AG10803 (cell line): ENCODE results near the gene LDAF1.

Experiments
- DNase-seq: peaks from one replicate; pipeline ENCODE4 v3.0.0; 2010; ENCODE audit warnings: low read depth
- H3K4me3 ChIP-seq: 2 replicates; pipeline ENCODE4 v1.5.1; 2011; ENCODE audit warnings: mild to moderate bottlenecking, low read length, control low read depth
- CTCF ChIP-seq: conservative IDR thresholded peaks from 2 replicates; pipeline ENCODE4 v1.5.1; 2011; ENCODE audit warnings: mild to moderate bottlenecking, low read length, control low read depth, inconsistent platforms

LDAF1 gene

GRCh38 chr16:21197621-21198020 lies 39.1 kb downstream of the LDAF1 start:
- H3K4me3 ChIP-seq, result no peak overlapping the region
- TF ChIP-seq CTCF, result no peak
- DNase-seq, result no peak

- no peak for TF ChIP-seq CTCF
- H3K4me3 ChIP-seq, result no peak overlapping the region
- no peak for DNase-seq
These were observed 41.2 kb downstream of the LDAF1 start for GRCh38 chr16:21199607-21200218.

DNA sequence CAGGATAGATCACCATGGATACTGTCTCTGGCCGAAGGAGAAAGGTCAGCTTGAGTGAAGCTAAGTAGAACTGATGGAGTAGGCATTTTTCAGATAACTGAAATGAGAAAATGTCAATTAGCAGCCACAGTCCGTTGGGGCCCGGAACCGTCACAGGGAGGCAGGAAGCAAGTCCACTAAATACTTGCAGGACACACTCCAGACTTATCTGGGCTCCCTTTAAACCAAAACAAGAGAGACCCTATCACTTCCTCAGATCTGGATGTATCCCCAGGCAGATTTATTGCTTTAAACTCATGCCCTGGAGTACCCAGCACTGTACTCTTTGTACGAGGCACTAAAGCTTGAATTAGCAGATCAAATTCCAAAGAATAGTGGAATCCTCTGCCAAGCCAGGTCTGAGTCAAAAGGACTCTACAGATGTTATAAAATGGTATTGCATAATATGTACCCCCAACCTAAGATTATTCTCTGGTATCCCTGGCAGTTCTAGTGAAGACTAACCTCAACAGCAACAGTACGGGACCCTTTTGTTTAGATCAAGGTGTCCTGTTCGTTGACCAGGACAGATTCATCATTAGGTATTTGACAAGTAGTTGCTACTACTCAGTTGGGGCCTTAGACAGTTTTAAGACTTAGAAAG lies 44.8 kb downstream of the LDAF1 start:
- DNase-seq, result no peak
- no peak overlapping the region for H3K4me3 ChIP-seq
- no peak for TF ChIP-seq CTCF

GRCh38 chr16:21205303-21205702 lies 46.8 kb downstream of the LDAF1 start:
- no peak overlapping the region for H3K4me3 ChIP-seq
- TF ChIP-seq CTCF, result no peak

GRCh38 chr16:21206550-21206949 lies 48.1 kb downstream of the LDAF1 start:
- H3K4me3 ChIP-seq, result no peak overlapping the region
- no peak for DNase-seq
- TF ChIP-seq CTCF, result no peak

More at GRCh38 chr16:21205303-21205702, 46.8 kb downstream of the LDAF1 start:
- no peak for DNase-seq

GRCh38 chr16:21208446-21209230 lies 50.2 kb downstream of the LDAF1 start:
- TF ChIP-seq CTCF, result no peak
- no peak for DNase-seq
- no peak overlapping the region for H3K4me3 ChIP-seq
